ENCODE measurements around the gene MTUS2. TPM values are rescaled to one million over a fixed set of nuclear protein-coding genes. Genes with fewer than 3 reads are reported as not detected.

Gene MTUS2
- total RNA-seq, 1 experiment from 2014 or later = not detected

GRCh38 chr13:29028868-29029267 is 208.7 kb downstream of the MTUS2 start:
- Histone ChIP-seq H3K9me3 (no peaks in the 10 kb centered on the region), H3K27me3 (0 out of 2 replicates have a peak, but pooled peaks cover 2% of the 10 kb centered on the region), H3K36me3 (no peaks in the 10 kb centered on the region), H3K4me3 (no peak overlapping the region)
- no peak for DNase-seq

- DNase-seq = no peak
- Histone ChIP-seq H3K27me3 (peaks cover 3% of the 10 kb centered on the region; the same call in 1 of the 2 replicates), H3K4me3 (no peak overlapping the region), H3K9me3 (no peaks in the 10 kb centered on the region), H3K36me3 (no peaks in the 10 kb centered on the region)
Measured at GRCh38 chr13:29038700-29039099, 218.6 kb downstream of the MTUS2 start.

GRCh38 chr13:29039212-29039611 is 219.1 kb downstream of the MTUS2 start:
- Histone ChIP-seq H3K4me3 (no peak overlapping the region), H3K36me3 (no peaks in the 10 kb centered on the region), H3K9me3 (no peaks in the 10 kb centered on the region), H3K27me3 (peaks cover 3% of the 10 kb centered on the region; the same call in 1 of the 2 replicates)
- no peak for DNase-seq

- Histone ChIP-seq H3K36me3 (no peaks in the 10 kb centered on the region), H3K9me3 (no peaks in the 10 kb centered on the region), H3K27me3 (no peaks in the 10 kb centered on the region), H3K4me3 (no peak overlapping the region)
- DNase-seq = no peak
Measured at GRCh38 chr13:29046588-29046987, 226.4 kb downstream of the MTUS2 start.

GRCh38 chr13:29049524-29049923 is 229.4 kb downstream of the MTUS2 start:
- no peaks in the 10 kb centered on the region for H3K36me3 ChIP-seq
- no peak for DNase-seq
- no peak overlapping the region for H3K4me3 ChIP-seq
- no peaks in the 10 kb centered on the region for H3K9me3 ChIP-seq
- no peaks in the 10 kb centered on the region for H3K27me3 ChIP-seq

- Histone ChIP-seq H3K4me3 (no peak overlapping the region), H3K36me3 (no peaks in the 10 kb centered on the region), H3K9me3 (no peaks in the 10 kb centered on the region), H3K27me3 (no peaks in the 10 kb centered on the region)
- DNase-seq = no peak
Measured at GRCh38 chr13:29050719-29051118, 230.6 kb downstream of the MTUS2 start.

- Histone ChIP-seq H3K9me3 (peaks cover 5% of the 10 kb centered on the region; the same call in 1 of the 2 replicates), H3K36me3 (no peaks in the 10 kb centered on the region), H3K27me3 (no peaks in the 10 kb centered on the region), H3K4me3 (no peak overlapping the region)
- no peak for DNase-seq
Measured at GRCh38 chr13:29059800-29060199, 239.7 kb downstream of the MTUS2 start.

GRCh38 chr13:29065142-29065541 is 245.0 kb downstream of the MTUS2 start:
- Histone ChIP-seq H3K27me3 (no peaks in the 10 kb centered on the region), H3K9me3 (no peaks in the 10 kb centered on the region), H3K36me3 (no peaks in the 10 kb centered on the region), H3K4me3 (no peak overlapping the region)
- no peak for DNase-seq

GRCh38 chr13:29067306-29067945 is 247.3 kb downstream of the MTUS2 start:
- H3K4me3 ChIP-seq = no peak overlapping the region
- no peak for DNase-seq
- H3K36me3 ChIP-seq = no peaks in the 10 kb centered on the region
- no peaks in the 10 kb centered on the region for H3K27me3 ChIP-seq
- no peaks in the 10 kb centered on the region for H3K9me3 ChIP-seq

- Histone ChIP-seq H3K27me3 (peaks cover 2% of the 10 kb centered on the region; the same call in 1 of the 2 replicates), H3K9me3 (no peaks in the 10 kb centered on the region), H3K36me3 (no peaks in the 10 kb centered on the region), H3K4me3 (no peak overlapping the region)
- DNase-seq = no peak
Measured at GRCh38 chr13:29073755-29074154, 253.6 kb downstream of the MTUS2 start.

GRCh38 chr13:29077051-29077813 is 257.1 kb downstream of the MTUS2 start:
- no peak overlapping the region for H3K4me3 ChIP-seq
- peaks cover 2% of the 10 kb centered on the region; the same call in 1 of the 2 replicates for H3K27me3 ChIP-seq
- no peaks in the 10 kb centered on the region for H3K36me3 ChIP-seq
- peaks cover 2% of the 10 kb centered on the region; the same call in 1 of the 2 replicates for H3K9me3 ChIP-seq
- no peak for DNase-seq

- no peak for DNase-seq
- Histone ChIP-seq H3K4me3 (no peak overlapping the region), H3K36me3 (no peaks in the 10 kb centered on the region), H3K9me3 (peaks cover 2% of the 10 kb centered on the region; the same call in 1 of the 2 replicates), H3K27me3 (peaks cover 1% of the 10 kb centered on the region; the same call in 1 of the 2 replicates)
Measured at GRCh38 chr13:29081036-29081435, 260.9 kb downstream of the MTUS2 start.

- Histone ChIP-seq H3K9me3 (peaks cover 2% of the 10 kb centered on the region; the same call in 1 of the 2 replicates), H3K4me3 (no peak overlapping the region), H3K27me3 (no peaks in the 10 kb centered on the region), H3K36me3 (no peaks in the 10 kb centered on the region)
- no peak for DNase-seq
Measured at GRCh38 chr13:29081697-29082440, 261.7 kb downstream of the MTUS2 start.

GRCh38 chr13:29099781-29100406 is 279.8 kb downstream of the MTUS2 start:
- Histone ChIP-seq H3K9me3 (no peaks in the 10 kb centered on the region), H3K36me3 (no peaks in the 10 kb centered on the region), H3K27me3 (no peaks in the 10 kb centered on the region), H3K4me3 (no peak overlapping the region)
- DNase-seq = no peak

- DNase-seq = no peak
- Histone ChIP-seq H3K36me3 (no peaks in the 10 kb centered on the region), H3K9me3 (no peaks in the 10 kb centered on the region), H3K27me3 (no peaks in the 10 kb centered on the region), H3K4me3 (no peak overlapping the region)
Measured at GRCh38 chr13:29100758-29101157, 280.6 kb downstream of the MTUS2 start.

GRCh38 chr13:29101409-29101808 is 281.3 kb downstream of the MTUS2 start:
- DNase-seq = no peak
- no peaks in the 10 kb centered on the region for H3K36me3 ChIP-seq
- H3K9me3 ChIP-seq = no peaks in the 10 kb centered on the region
- H3K4me3 ChIP-seq = no peak overlapping the region
- H3K27me3 ChIP-seq = no peaks in the 10 kb centered on the region

GRCh38 chr13:29101905-29102304 is 281.8 kb downstream of the MTUS2 start:
- DNase-seq = no peak
- Histone ChIP-seq H3K36me3 (no peaks in the 10 kb centered on the region), H3K27me3 (no peaks in the 10 kb centered on the region), H3K9me3 (no peaks in the 10 kb centered on the region), H3K4me3 (no peak overlapping the region)

All from MG63 (cell line).